Measurements from ENCODE around the gene C1orf159.

C1orf159 gene

DNA sequence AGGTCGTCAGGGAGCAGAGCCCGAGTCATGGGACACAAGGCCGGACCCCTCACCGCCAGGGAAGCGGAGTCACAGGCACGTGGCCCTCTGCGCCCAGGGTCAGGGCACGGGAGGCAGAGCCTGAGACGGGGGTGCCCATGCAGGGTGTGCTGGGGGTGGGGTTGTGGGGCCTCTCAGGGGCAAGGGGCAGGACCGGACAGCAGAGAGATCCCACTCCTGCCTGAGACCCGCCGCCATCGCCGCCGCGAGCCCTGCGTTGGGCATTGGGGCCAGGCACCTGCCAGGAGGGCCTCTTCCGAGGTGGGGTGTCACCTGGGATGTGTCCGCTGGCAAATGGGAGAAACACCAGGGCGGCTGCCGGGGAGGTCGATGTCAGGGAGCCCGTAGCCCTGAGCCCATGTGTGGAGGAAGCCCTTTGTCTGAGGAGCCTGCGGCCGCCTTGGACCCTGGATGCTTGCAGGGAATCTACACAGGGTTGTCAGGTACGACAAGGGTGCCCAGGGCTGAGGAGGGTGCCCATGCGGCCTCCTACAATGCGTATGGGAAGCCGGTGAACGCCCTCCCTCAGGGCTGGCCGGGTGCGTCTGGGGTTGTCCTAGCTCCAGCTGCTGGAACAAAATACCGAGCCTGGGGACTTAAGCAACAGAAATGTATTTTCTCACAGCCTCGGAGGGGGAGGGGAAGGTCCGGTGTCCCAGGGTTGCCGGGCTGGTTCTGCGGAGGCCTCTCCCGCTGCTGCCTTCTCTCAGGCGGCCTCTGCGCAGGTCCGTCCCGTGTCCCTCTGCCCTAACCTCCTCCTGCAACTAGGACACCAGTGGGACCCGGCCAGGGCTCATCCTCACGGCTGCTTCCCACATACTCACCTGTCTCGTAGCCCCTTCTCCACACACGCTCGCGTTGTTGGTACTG is 16.4 kb upstream of the C1orf159 start:
- no peak for DNase-seq (ENCODE audit: low spot score)

DNA sequence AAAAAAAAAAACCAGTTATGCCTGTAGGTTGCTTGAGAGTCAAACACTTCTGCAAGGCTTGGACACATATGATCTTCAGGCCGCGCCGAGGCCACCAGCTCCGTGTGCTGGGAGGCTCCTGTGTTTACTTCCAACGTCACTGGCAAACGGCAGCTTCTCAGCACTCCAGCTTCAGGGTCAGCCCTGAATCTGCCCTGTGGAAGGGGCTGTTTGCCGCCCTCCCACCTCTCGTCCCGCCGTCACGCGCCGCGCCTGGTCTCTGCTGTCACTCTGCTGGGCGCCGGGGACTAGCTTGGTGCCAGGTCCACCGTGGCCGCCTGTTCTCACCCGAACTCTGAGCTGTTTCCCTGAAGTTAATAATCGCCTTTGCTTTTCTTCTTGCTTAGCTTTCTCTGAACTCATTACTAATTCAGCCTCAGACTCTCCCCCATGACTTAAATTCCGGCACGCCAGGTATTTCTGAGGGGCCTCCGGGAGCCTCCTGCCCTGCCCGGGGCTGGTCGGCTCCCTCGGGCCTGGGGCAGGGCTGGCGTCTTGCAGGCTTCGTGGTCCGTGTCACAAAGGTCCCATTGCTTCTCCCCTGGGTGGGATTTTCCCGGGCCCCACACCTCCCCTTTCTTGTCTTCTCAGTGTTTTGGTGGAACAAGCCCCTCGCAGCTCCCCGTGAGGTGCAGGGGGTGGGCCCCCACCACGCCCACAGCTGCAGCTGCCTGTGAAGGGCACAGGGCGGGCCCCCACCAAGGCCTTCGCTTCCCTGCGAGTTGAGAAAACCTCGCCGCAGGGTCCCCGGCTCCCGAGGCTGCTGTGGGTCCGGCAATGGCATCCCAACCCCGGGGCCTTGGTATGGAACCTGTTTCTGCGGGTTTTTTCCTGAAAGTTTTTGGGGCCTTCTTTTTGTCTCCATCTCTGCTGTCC is 14.6 kb upstream of the C1orf159 start:
- no peak for DNase-seq (ENCODE audit: low spot score)

- DNase-seq (ENCODE audit: low spot score), result no peak
Measured at GRCh38 chr1:1129381-1129821, 13.5 kb upstream of the C1orf159 start.

DNA sequence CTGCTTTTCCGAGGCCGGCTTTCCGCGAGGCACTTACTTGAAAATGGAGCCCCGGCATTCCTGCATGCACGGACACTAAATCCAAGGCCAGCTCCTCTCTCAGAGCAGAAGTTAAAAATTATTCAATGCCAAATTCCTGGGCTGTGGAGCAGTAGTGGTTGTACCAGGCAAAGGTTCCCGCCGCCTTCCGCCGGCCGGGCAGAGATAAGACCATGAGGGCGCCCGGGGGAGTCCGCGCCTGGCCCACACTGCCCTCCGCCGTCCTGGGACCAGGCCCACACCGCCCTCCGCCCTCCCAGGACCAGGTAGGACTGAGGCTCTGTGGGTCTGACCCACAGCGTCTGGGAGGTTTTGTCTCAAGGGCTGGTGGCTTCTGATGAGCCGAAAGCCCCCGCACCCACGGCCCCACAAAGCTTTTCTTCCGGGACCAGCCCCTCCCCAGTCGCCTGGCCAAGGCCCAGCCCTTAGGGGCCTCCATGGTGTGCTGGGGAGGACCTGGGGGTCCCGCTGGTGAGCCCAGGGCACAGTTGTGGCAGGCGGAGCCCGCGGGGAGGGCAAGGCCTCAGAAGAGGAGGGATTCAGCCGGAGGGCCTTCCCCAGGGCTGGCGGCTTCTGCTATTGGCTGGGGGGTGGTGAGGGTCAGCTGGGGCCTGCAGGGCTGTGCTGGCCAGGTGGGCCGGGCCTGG is 12.7 kb upstream of the C1orf159 start:
- DNase-seq (ENCODE audit: low spot score), result no peak

GRCh38 chr1:1127551-1128451 is 11.9 kb upstream of the C1orf159 start:
- no peak for DNase-seq (ENCODE audit: low spot score)

GRCh38 chr1:1125945-1126344 is 10.1 kb upstream of the C1orf159 start:
- DNase-seq (ENCODE audit: low spot score), result no peak

GRCh38 chr1:1124786-1125642 is 9.1 kb upstream of the C1orf159 start:
- no peak for DNase-seq (ENCODE audit: low spot score)

- DNase-seq (ENCODE audit: low spot score), result no peak
Measured at GRCh38 chr1:1124508-1124785, 8.6 kb upstream of the C1orf159 start.

DNA sequence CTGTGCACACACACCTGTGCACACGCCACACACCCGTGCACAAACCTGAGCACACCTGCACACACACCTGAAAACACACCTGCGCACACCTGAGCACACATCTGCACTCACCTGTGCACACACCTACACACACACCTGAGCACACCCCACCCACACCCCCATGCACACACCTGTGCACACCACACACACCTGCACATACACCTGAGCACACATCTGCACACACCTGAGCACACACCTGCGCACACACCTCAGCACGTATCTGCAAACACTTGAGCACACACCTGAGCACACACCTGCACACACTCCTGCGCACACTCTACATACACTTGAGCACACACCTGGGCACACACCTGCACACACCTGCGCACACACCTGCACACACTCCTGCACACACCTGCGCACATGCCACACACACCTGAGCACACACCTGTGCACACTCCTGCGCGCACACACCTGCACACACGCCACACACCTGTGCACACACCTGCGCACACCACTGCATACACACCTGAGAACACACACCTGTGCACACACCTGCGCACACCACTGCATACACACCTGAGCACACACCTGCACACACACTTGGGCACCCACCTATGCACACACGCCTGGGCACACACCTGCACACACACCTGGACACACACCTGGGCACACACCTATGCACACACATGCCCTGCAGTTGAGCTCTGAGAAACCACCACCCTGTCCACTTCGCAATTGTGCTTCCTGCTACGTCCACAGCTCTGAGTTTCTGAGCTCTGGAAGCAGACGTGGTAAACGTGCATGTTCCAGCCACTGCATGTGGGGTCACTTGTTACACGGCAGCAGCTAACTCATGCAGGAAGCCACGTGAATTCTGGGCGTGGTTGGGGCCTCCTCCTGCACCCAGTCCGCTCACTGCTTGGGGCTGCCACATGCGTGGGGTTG is 8.0 kb upstream of the C1orf159 start:
- no peak for DNase-seq (ENCODE audit: low spot score)

GRCh38 chr1:1122981-1123480 is 7.1 kb upstream of the C1orf159 start:
- no peak for DNase-seq (ENCODE audit: low spot score)

DNA sequence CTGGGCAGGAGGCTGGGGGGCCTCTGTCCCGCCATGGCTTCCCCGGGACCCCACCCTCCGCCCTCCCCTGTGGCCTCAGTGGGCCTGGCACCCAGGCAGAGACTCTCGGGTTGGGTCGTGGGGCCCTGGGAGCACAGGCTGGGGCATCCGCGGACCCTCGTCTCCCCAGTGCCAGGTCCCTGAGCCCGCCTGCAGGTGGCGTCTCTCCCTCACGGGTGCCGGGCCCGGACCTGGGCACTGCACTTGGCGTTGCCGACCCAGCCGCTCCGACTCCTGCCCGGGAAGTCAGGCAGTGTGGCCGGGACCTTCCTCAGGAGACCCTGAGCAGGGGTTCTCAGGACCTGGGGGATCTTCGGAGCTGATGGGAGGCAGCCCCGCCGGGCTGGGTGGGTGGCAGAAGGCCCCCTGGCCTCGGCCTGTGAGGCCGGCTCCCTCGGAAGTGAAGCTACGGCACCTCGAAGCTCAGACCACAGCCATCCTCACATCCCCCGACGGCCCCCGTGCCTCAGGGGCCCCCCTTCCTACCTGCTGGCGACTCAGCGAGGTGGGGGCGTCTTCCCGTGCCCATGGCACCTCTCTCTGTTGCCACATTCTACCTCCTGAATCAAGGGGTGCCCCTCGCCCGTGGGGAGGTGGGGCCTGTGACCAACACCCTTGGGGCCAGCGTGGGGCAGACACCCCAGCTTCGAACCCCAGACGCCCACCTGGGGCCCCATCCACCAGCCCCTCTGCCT is 6.4 kb upstream of the C1orf159 start:
- peak; percentile 91 for DNase-seq (ENCODE audit: low spot score)

- no peak for DNase-seq (ENCODE audit: low spot score)
Measured at GRCh38 chr1:1121611-1122077, 5.8 kb upstream of the C1orf159 start.

DNA sequence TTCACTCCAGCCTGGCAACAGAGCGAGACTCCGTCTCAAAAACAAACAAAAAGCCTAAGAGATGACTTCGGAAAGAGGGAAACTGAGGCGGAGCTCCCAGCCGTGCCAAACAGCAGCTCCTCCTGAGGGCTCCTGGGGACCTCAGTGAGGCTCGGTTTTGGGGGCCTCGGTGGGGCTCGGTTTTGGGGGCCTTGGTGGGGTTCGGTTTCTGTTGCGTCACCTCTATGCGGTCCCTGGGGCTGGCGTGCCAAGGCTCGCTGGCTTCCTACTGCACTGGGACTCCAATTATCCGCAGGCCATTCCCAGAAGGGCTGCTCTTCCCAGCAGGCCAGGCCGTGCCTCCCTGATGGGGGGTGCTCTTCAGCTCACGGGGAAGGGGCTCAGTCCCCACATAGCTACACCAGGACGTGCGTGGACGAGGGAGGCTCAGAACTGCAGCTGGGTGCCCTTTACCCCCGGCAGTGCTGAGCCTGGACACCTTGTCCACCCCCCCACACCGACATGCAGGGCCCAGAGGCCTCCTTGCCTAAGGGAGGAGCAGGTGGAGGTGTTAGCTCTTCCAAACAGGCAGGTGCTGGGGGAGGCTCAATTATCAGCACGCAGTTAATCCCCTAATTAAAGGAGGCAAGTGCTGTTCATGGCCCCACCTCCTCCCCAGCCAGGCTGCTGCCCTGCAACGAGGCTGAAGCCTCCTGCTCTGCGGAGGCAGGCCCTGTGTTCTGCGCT is 5.1 kb upstream of the C1orf159 start:
- peak; percentile 73 for DNase-seq (ENCODE audit: low spot score)

- no peak for DNase-seq (ENCODE audit: low spot score)
Measured at GRCh38 chr1:1120096-1120495, 4.2 kb upstream of the C1orf159 start.

DNA sequence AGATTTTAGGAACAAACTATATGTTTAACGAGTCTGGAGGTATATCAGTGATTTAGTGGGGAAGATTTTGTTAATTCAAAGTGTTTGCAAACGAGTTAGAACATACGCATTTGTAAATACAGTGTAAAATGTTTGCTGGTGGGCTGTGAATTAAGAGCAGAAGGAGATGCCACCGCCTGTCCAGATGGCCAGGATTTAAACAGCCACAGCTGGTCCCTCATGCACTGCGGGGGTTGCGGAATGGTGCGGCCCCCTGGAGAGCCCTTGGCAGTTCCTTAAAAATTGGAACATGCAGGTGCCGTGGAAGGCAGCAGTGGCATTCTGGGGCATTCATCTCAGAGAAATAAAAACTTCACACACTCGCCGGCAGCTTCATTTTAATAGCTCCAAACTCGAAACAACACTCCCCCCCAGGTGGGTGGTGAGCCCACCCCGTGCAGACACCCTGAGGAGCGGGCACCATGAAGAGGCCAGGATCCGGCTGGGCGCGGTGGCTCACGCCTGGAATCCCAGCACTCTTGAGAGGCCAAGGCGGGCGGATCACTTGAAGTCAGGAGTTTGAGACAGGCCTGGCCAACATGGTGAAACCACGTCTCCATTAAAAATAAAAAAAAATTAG is 3.5 kb upstream of the C1orf159 start:
- DNase-seq (ENCODE audit: low spot score), result no peak

DNA sequence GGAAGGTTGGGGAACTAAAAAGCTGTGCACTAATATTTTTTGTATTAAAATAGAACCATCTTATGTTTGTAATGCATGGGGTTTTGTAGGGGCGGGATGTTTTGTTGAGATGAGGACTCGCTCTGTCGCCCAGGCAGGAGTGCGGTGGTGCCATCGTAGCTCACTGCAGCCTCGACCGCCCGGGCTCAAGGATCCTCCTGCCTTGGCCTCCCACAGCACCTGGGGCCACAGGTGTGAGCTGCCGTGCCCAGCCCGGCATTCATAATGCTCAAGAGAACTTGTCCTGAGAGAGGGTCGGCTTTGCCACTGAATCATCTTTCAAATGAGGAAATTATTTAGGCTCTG is 3.0 kb upstream of the C1orf159 start:
- no peak for DNase-seq (ENCODE audit: low spot score)
